ENCODE results near the gene RCAN3. TPM values are rescaled to one million over a fixed set of nuclear protein-coding genes. Genes with fewer than 3 reads are reported as not detected.

Gene RCAN3
- total and polyA plus RNA-seq, 10 of the 15 experiments (the other 5 are each of a cell fraction or from before 2014, with no cell fraction given): 0.02 to 0.46 (median 0.06) TPM; not detected in 3

- TF ChIP-seq E2F4 (IDR thresholded peaks at IDR 0.05; ENCODE audit: low read depth, low read length) (no peak), NFYA (IDR thresholded peaks at IDR 0.05; ENCODE audit: borderline replicate concordance, low read depth, low read length) (no peak), E2F8 (IDR thresholded peaks at IDR 0.05; ENCODE audit: low read depth, partially characterized antibody) (no peak), TBL1XR1 (IDR thresholded peaks at IDR 0.05; ENCODE audit: low read depth, low read length) (no peak), EZH2 (IDR thresholded peaks at IDR 0.05; ENCODE audit: borderline replicate concordance, control insufficient read depth, low read depth, low read length) (no peak), SMAD1 (IDR thresholded peaks at IDR 0.05; ENCODE audit: low read depth, partially characterized antibody) (no peak)
- TF ChIP-seq, protein P1, sequence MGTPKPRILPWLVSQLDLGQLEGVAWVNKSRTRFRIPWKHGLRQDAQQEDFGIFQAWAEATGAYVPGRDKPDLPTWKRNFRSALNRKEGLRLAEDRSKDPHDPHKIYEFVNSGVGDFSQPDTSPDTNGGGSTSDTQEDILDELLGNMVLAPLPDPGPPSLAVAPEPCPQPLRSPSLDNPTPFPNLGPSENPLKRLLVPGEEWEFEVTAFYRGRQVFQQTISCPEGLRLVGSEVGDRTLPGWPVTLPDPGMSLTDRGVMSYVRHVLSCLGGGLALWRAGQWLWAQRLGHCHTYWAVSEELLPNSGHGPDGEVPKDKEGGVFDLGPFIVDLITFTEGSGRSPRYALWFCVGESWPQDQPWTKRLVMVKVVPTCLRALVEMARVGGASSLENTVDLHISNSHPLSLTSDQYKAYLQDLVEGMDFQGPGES (IDR thresholded peaks at IDR 0.05): no peak
Observed at GRCh38 chr1:24508911-24509310, 6.3 kb downstream of the RCAN3 start (continued).

DNA sequence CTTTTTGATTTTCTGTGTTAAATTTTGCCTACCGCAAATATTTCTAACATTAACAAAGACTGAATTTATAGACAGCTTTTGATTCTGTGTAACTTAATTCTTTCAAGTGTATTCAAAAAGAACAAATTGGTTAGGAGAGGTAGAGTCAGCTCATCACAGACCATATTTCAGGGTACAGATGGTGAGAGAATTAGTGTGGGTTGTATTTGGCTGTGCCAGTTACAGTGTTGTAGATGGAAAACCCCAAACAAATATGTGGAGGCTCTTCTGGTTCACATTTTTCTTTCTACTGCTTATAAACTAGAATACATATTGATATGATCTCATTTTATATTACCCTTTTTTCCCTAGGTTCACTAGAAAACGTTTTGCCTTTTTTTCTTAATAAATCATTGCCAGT lies 11.1 kb downstream of the RCAN3 start:
- Histone ChIP-seq H3K9me3 (replicated peaks; ENCODE audit: control insufficient read depth, insufficient read depth, low read length) (no peaks in the 10 kb centered on the region), H3K4me2 (ENCODE audit: control insufficient read depth, insufficient read depth) (no peak overlapping the region), H2AFZ (ENCODE audit: control insufficient read depth, low read depth, low read length) (no peak overlapping the region), H3K9ac (ENCODE audit: control insufficient read depth, insufficient read depth, low read length) (no peak overlapping the region), H3K4me1 (ENCODE audit: control insufficient read depth, insufficient read depth, low read length) (no peaks in the 10 kb centered on the region), H3K27me3 (replicated peaks in 1 of 2; ENCODE audit: control insufficient read depth in 2 of 2, insufficient read depth in 2 of 2, low read length in 1 of 2) (no peaks in the 10 kb centered on the region; a peak in 2 of 4 replicates), H3K36me3 (ENCODE audit: control insufficient read depth in 2 of 2, insufficient read depth in 2 of 2, low read length in 1 of 2) (no peaks in the 10 kb centered on the region), H3K79me2 (ENCODE audit: control insufficient read depth, insufficient read depth, low read length) (no peaks in the 10 kb centered on the region), H3K27ac (ENCODE audit: control insufficient read depth, insufficient read depth) (no peak overlapping the region), H4K20me1 (ENCODE audit: control insufficient read depth, insufficient read depth) (no peaks in the 10 kb centered on the region), H3K4me3 (no peak overlapping the region)
- in situ Hi-C loops (cut with MboI): no loop called here
- POLR2A ChIA-PET: no interaction called here
- RAD21 ChIA-PET (ENCODE audit: unreplicated experiment): no interaction called here
- TF ChIP-seq KDM1A (IDR thresholded peaks at IDR 0.05; ENCODE audit: borderline replicate concordance) (no peak), IKZF2 (IDR thresholded peaks at IDR 0.05) (no peak), ZBED1 (IDR thresholded peaks at IDR 0.05; ENCODE audit: borderline replicate concordance) (no peak), NR2F1 (conservative IDR thresholded peaks at IDR 0.05) (no peak), HDGF (IDR thresholded peaks at IDR 0.05) (no peak), EP300 (IDR thresholded peaks at IDR 0.05; ENCODE audit: borderline replicate concordance in 1 of 2, control insufficient read depth in 1 of 2, low read depth in 2 of 2, low read length in 2 of 2) (no peak), STAT3 (IDR thresholded peaks at IDR 0.05; ENCODE audit: low read depth, low read length) (no peak)
- TF ChIP-seq, protein P2, sequence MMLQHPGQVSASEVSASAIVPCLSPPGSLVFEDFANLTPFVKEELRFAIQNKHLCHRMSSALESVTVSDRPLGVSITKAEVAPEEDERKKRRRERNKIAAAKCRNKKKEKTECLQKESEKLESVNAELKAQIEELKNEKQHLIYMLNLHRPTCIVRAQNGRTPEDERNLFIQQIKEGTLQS (IDR thresholded peaks at IDR 0.05; ENCODE audit: borderline replicate concordance, extremely low read depth, low read depth, low read length): no peak
- CTCF ChIA-PET: interaction anchor here (1.0 kb wide), 1 partner anchor 13 kb away, joined by 4 read pairs; no protein-coding TSS in a partner anchor
- FAIRE-seq (no peak), ATAC-seq (no peak), DNase-seq (ENCODE audit: low read depth, low spot score) (no peak)
- WGBS (ENCODE audit: insufficient coverage, insufficient replicate concordance, low lambda C conversion rate, missing lambda C conversion rate): 50% methylated on average over 2 of the region's 2 CpGs
- intact Hi-C loops (cut with micrococcal nuclease; ENCODE audit: unreplicated experiment): no loop called here
- SMC1A ChIA-PET (ENCODE audit: uncharacterized antibody, unreplicated experiment): no interaction called here
- no TSS peak for BruUV-seq (replicated peaks)

Data from GM12878 (cell line).